HG02798 (cell line): ENCODE measurements around the gene PALS1.
"Not testable (repeated sequence)": the region's sequence is repeated elsewhere in the genome, so short reads cannot be mapped to it uniquely, and the experiment has no call there.

ENCODE experiments used
- ATAC-seq: cut with Tn5 transposase; IDR thresholded peaks from one replicate; pipeline ENCODE4 v1.9.1; 2021; ENCODE audit warnings: mild to moderate bottlenecking; ENCODE audit not compliant: unreplicated experiment, poor library complexity

The PALS1 gene

DNA sequence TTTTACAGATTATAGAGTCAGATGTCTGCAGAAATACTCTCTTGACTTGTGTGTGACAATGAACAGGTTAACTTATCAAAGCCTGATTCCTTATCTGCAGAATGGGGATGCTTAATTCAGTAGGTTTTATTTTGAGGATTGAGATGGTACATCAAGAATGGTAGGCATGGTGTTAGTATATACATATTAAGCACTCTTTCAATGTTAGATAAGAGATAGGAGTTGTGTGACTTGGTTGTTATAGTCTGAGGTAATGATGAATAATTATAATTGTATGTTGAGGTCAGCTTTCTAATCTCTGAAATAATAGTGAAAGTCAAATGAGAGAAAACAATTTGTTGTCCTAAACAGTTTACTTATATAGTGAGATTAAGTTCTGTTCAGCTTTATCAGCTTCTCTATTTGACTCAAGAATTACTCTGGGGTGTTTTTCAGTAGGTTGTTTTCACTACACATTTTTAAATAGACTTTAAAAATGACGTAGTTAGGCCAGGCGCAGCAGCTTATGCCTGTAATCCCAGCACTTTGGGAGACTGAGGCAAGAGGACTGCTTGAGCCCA is 11.9 kb downstream of the PALS1 start:
- no peak for ATAC-seq

- no peak for ATAC-seq
These were observed 16.7 kb downstream of the PALS1 start for GRCh38 chr14:67257906-67258305.

DNA sequence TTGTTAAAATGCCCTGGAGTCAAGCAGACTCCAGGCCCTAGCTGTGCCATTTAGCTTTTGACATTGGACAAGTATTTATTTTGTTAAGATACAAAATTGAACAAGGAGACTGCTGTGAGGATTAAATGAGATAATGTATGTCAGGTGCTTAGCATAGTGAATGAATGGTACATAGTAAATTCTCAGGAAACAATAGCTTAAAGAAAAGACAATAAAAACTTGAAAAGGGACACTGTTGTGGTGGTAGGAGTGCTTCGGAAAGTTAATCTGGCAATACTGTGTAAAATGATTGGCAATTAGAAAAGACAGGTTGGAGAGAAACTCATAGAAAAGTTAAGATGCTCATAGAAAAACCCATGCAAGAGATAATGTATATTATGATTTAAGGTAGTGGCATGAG is 19.7 kb downstream of the PALS1 start:
- no peak for ATAC-seq

DNA sequence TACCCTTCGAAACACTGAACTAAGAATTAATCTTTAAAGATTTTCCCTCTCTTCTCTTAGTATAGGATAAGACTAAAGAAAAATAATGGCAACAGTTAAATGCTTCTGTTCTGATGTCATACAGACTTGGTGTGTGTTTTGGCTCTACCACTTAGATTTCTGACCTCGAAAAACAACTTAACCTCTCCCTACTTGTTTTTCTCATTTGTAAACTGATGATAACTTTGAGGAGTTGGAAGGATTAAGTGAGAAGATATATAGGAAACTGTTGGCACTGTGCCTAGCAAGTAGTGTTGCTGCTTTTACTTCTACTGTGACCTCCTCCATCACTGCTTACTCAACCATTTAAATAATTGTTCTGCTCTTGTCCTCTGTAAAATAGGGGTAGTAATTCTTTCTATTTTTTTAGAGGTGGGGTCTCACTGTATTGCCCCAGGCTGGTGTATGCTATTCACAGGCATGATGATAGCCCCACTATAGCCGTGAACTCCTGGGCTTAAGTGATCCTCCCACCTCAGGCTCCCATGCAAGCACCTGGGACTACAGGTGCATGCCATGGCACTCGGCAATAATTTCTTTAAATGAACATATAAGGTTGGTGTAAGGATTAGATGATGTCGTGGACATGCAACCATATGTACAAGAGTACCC is 22.4 kb downstream of the PALS1 start:
- ATAC-seq, result no peak

GRCh38 chr14:67265131-67265530 is 23.9 kb downstream of the PALS1 start:
- ATAC-seq, result no peak

DNA sequence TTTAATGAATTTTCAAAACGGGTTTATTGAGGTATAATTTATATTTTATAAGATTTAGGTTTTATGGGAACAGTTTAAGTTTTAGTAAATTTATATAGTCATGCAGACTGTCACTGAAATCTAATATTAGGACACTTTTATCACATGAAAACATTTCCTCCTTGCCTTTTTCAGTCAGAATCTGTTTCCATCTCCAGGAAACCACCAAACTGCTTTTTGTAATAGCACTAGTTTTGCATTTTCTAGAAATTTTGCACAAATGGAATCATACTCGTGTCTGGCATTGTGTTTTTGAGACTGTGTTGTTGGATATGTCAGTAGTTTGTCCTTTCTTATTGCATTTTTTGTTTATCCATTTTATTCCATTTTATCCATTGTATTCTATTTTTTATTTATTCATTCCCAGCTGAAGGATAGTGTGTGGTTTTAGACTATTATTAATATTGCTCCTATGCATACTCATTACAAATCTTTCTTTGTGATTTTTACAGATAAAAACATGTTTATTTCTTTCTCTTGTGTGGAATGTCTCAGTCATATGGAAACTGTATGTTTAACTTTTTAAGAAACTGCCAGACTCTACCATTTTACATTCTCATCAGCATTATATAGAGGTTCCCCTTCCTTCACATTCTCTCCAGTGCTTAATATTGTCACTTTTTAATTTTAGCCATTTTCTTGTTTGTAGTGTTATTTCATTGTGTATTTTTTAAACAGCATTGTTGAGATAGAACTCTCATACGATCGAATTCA is 26.5 kb downstream of the PALS1 start:
- no peak for ATAC-seq

GRCh38 chr14:67268426-67269150 is 27.4 kb downstream of the PALS1 start:
- no peak for ATAC-seq

- no peak for ATAC-seq
These were observed 28.2 kb downstream of the PALS1 start for GRCh38 chr14:67269298-67270060.

DNA sequence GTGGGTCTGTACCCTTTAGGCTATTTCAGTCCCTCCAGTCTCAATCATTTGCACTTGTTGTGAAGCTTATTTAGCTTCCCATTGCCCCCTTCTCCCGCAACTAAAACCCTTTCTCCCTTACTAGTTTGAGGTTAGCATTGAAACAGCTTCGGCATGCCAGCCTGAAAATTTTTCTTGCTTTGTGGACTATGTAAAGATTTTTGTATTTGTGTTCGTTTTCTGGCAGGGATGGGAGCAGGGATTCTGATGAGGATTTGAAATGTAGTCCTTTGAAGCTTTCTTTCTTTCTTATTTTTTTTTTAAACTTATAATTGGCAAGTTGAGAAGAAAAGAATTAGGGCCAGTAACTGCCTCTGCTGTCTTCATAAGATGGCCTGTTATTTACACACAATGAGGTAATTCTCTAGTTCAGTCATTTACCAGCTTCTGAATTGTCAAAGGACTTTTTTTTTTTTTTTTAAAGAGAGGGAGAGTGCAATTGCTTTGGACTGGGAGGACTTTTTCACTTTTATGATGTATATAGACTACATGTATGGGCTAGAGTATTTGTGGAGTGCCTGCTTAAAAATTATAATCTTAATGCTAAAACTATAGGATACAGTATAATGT is 29.0 kb downstream of the PALS1 start:
- ATAC-seq, result no peak

DNA sequence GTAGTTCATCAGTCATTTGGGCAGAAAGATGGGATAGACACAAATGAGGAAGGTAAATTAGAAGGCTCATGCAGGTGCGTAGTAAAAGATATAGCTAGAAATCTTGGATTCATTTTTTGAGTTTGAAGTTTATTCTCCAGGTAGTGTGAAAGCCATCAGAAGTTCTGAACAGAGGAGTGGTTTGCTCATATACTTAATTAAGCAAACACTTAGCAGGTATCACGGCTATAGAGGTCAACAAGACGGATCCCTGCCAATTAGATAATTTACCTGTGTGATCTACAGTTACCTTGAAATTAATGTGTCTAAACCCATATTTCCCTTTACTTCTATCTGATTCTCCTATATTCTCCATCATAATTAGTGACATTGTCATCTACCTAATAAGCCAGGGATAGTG is 29.7 kb downstream of the PALS1 start:
- ATAC-seq, result no peak

DNA sequence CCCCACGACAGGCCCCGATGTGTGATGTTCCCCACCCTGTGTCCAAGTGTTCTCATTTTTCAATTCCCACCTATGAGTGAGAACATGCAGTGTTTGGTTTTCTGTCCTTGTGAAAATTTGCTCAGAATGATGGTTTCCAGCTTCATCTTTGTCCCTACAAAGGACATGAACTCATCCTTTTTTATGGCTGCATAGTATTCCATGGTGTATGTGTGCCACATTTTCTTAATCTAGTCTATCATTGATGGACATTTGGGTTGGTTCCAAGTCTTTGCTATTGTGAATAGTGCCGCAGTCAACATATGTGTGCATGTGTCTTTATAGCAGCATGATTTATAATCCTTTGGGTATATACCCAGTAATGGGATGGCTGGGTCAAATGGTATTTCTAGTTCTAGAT is 32.0 kb downstream of the PALS1 start:
- ATAC-seq, result not testable (repeated sequence)

DNA sequence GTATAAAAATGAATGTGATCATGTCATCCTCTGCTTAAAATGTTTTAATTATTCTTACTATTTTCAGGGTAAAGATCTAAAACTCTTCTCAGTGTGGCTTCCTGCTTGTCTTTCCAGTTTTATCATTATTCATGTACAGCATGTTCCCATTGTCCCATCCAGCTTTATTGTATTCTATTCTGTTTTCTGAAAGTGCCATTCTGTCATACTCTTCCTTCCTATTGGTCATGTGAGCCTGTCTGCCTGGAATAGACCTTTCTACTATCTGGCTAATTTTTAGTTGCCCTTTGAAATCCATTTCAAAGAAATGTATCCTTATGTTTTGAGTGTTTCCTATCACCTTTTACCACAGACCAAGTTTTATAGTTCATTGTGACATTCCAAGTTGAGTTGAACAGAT is 34.9 kb downstream of the PALS1 start:
- ATAC-seq, result no peak

DNA sequence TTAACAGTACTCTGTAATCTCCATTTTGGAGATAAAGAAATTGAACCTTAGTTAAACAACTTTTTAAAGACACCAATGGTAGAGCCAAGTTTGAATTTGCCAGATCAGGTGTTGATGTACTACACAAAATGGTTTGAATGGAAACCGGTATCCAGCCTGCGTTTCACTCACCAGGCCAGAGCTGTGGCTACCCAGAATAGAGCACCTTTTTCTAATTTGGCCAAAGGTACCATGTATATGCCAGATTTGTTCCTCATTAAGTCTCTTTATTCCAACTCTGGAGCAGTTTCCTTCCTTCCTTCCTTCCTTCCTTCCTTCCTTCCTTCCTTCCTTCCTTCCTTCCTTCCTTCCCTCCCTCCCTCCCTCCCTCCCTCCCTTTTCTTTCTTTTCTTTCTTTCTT is 39.3 kb downstream of the PALS1 start:
- ATAC-seq, result no peak

DNA sequence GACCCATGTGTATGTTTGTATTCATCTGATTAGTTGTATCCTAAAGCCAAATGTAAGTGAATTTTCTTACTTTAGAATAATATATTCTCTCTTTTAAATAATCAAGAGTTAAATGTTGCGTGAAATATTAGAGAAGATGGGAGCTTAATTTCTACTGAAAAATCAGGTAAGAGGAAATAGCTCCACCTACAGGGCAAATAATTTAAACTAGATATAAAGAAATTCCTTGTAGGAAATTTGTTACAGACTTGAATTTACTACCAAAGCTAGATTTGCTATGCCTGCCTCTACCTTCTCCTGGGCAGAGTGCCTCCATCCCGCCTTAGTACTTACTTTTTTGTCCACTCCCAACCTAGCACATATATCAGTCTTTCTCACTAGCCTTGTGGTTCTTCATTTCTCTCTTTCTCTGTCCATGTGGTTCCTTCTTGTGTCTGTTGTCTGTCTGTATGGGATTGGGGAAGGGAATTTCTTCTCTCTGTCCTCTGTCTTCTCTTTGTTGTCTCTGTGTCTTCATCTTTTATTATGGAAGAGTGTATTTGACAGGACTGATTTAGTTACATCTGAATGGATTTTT is 44.7 kb downstream of the PALS1 start:
- no peak for ATAC-seq
